GM12892 (cell line): ENCODE results near the gene INTS2.
"Not testable (repeated sequence)": the region's sequence is repeated elsewhere in the genome, so short reads cannot be mapped to it uniquely, and the experiment has no call there.

Source experiments
- POLR2A ChIP-seq: IDR thresholded peaks from 2 replicates; pipeline ENCODE4 v1.6.1; 2011; ENCODE audit warnings: low read depth, low read length, control low read depth
- POLR2AphosphoS5 ChIP-seq: IDR thresholded peaks from 2 replicates; pipeline ENCODE4 v1.6.1; 2011; ENCODE audit warnings: low read depth, low read length, control low read depth
- TAF1 ChIP-seq: IDR thresholded peaks from 2 replicates; pipeline ENCODE4 v1.6.1; 2011; ENCODE audit warnings: low read depth, mild to moderate bottlenecking, control low read depth, low read length, borderline replicate concordance

DNA sequence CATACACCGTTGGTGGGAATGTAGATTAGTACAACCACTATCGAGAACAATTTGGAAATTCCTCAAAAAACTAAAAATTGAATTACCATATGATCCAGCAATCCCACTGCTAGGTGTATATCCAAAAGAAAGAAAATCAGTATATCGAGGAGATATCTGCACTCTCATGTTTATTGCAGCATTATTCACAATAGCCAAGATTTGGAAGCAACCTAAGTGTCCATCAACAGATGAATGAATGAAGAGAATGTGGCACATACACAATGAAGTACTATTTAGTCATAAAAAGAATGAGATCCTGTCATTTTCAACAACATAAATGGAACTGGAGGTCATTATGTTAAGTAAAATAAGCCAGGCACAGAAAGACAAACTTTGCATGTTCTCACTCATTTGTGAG lies 108.5 kb downstream of the INTS2 start:
- not testable (repeated sequence) for TF ChIP-seq POLR2A, POLR2AphosphoS5, TAF1
